GM10266 (cell line): ENCODE data around the gene KCTD15.

Experiments used
- DNase-seq: peaks from one replicate; pipeline ENCODE4 v3.0.0; 2012; ENCODE audit errors: extremely low spot score
- CTCF ChIP-seq: IDR thresholded peaks from 2 replicates; pipeline ENCODE4 v1.5.1; 2012; ENCODE audit warnings: mild to moderate bottlenecking, low read depth; ENCODE audit not compliant: control insufficient read depth, insufficient read depth; ENCODE audit errors: missing control alignments

The KCTD15 gene

GRCh38 chr19:33784432-33784831 lies 12.2 kb upstream of the KCTD15 start:
- no peak for TF ChIP-seq CTCF
- no peak for DNase-seq

GRCh38 chr19:33785795-33786194 lies 10.9 kb upstream of the KCTD15 start:
- no peak for TF ChIP-seq CTCF
- no peak for DNase-seq

GRCh38 chr19:33788676-33789075 lies 8.0 kb upstream of the KCTD15 start:
- TF ChIP-seq CTCF = no peak
- no peak for DNase-seq

- no peak for DNase-seq
- no peak for TF ChIP-seq CTCF
Measured at GRCh38 chr19:33789344-33789743, 7.3 kb upstream of the KCTD15 start.

GRCh38 chr19:33794683-33795369 lies 1.8 kb upstream of the KCTD15 start:
- DNase-seq = no peak

GRCh38 chr19:33795370-33796163 lies 1.1 kb upstream of the KCTD15 start:
- peak; percentile 59 for TF ChIP-seq CTCF
- peak; percentile 86 for DNase-seq

More at GRCh38 chr19:33794683-33795369, 1.8 kb upstream of the KCTD15 start:
- TF ChIP-seq CTCF = no peak
